ENCODE measurements around the gene EVL.
"Not testable (repeated sequence)": the region's sequence is repeated elsewhere in the genome, so short reads cannot be mapped to it uniquely, and the experiment has no call there.

The EVL gene, protein sequence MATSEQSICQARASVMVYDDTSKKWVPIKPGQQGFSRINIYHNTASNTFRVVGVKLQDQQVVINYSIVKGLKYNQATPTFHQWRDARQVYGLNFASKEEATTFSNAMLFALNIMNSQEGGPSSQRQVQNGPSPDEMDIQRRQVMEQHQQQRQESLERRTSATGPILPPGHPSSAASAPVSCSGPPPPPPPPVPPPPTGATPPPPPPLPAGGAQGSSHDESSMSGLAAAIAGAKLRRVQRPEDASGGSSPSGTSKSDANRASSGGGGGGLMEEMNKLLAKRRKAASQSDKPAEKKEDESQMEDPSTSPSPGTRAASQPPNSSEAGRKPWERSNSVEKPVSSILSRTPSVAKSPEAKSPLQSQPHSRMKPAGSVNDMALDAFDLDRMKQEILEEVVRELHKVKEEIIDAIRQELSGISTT

DNA sequence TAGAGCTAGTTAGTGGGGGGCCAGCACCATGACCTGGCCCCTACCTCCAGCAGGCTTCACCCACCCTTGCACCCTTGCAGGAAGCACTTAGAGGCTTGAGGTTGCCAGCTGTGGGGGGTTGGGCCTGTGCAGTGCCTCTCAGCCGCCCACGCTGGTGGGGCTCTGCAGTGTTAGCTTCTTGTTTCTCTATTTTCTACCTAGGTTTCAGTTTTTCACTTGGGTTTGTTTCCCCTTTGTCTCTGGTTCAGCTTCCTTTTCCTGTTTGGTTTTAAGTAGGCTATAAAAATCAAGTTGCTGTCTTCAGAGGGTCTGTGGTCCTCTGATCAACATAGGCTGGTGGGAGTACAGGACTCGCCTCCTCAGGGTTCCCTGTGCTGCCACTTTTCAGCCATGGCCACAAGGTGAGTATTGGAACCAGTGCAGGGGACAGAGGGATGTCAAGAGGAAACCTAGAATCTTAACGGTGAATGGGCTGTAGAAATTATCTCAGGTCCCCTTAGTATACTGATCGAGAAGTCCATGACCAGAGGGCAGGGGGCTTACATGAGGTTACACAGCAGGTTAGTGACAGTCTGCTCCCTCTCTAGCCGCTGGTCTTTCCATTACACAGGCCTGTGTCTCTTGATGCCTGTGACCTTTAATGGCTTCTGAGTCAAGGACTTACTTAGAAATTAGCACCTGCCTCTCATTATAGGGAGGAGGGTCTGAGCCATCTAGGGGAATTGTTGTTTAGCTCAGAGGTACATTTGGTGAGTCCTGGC lies at the start of gene EVL:
Gene EVL, plus strand, starts transcription at position 312 of the 761 bp plus-strand sequence. Its CDS starts 79 bp downstream, at position 391.
- DNase-seq (ENCODE audit: low spot score): no peak

GRCh38 chr14:100017553-100017952 lies 47.7 kb upstream of the EVL start:
- no peak for DNase-seq (ENCODE audit: low spot score)

- DNase-seq (ENCODE audit: low spot score): no peak
These were observed 47.2 kb upstream of the EVL start for GRCh38 chr14:100018054-100018453.

- DNase-seq (ENCODE audit: low spot score): no peak
These were observed 46.7 kb upstream of the EVL start for GRCh38 chr14:100018482-100018881.

- DNase-seq (ENCODE audit: low spot score): no peak
These were observed 46.0 kb upstream of the EVL start for GRCh38 chr14:100019156-100019744.

- no peak for DNase-seq (ENCODE audit: low spot score)
These were observed 44.6 kb upstream of the EVL start for GRCh38 chr14:100020629-100021028.

DNA sequence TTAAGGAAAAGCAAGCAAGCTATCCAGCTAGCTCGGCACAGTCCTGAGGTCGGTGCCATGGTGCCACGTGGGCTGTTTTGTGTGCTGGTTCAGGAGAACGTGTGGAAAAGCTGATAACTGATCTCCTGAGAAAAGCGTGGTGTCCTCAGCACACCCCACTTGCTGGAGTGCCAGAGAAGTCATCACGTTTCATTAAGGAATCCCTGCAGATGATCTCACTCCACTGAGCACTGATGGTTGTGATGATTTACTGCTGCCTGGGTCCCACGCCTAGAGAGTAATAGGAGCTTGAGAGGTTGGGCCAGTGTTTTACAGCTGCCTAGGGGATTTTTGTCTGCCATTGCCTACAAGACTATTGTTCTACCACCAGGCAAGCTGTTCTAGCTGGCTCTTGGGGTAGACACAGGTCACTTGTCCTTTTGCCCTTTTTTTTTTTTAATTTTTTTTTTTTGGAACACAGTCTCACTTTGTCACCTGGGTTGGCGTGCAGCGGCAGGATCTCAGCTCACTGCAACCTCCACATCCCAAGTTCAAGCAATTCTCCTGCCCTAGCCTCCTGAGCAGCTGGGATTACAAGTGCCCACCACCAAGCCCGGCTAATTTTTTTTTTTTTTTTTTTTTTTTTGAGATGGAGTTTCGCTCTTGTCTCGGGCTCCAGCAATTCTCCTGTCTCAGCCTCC lies 42.3 kb upstream of the EVL start:
- no peak for DNase-seq (ENCODE audit: low spot score)

GRCh38 chr14:100025111-100025510 lies 40.1 kb upstream of the EVL start:
- DNase-seq (ENCODE audit: low spot score): peak; percentile 11

DNA sequence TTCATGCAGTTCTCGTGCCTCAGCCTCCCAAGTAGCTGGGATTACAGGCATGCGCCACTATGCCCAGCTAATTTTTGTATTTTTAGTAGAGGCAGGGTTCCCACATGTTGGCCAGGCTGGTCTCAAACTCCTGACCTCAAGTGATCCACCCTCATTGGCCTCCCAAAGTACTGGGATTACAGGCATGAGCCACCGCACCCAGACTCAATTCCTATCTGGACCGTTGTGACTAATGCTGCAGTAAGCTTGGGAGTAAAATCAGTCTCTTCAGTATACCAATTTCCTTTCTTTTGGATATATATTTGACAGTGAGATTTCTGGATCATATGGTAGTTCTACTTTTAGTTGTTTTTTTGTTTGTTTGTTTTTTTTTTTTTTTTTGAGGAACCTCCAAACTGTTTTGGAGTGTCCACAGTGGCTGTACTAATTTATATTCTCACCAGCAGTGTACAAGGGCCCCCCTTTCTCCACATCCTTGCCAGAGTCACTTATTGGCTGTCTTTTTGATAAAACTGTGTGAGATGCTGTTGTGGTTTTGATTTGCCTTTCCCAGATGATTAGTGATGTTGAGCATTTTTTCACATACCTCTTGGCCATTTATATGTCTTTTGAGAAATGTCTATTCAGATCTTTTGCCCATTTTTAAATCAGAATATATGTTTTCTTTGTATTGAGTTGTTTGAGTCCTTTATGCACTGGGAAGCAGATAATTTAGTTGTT lies 37.3 kb upstream of the EVL start:
- no peak for DNase-seq (ENCODE audit: low spot score)

GRCh38 chr14:100028990-100029677 lies 36.1 kb upstream of the EVL start:
- DNase-seq (ENCODE audit: low spot score): no peak

GRCh38 chr14:100030006-100030405 lies 35.2 kb upstream of the EVL start:
- not testable (repeated sequence) for DNase-seq (ENCODE audit: low spot score)

GRCh38 chr14:100030452-100031153 lies 34.6 kb upstream of the EVL start:
- no peak for DNase-seq (ENCODE audit: low spot score)

DNA sequence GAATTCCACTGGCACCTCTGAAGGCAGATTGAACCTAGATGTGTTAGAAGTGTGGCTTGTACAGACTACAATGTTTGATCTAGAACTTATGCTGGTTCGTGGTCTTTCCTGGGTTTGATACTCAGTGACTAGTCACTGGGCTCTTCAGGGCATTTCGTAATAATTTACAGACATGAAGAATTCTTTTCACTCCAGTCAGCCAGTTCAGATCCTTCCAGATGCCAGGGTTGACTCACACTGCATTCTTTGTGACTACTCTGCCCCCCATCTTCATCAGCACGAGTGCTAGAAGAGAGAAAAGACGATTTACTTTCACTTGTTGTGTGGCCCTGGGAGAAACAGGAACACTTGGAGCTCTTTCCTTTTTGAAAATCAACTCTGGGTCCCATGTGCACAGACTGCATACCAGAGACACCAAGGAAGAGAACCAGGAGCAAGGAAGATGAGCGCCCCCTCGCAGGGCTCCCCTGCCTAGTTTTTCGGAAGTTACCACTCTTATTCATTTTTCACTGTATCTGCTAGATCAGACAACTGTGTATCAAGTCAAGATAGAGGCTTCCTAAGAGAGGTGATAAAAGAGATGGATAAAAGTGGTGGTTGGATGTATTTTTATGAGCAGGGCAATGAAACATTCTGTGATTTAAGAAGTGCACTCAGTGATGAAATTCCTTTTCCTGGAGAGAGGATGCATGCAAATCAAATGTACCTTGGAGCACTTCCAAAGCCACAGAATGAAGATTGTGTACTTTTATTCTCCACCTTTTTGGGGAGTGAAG lies 33.5 kb upstream of the EVL start:
- no peak for DNase-seq (ENCODE audit: low spot score)

GRCh38 chr14:100032738-100033137 lies 32.5 kb upstream of the EVL start:
- DNase-seq (ENCODE audit: low spot score): no peak

DNA sequence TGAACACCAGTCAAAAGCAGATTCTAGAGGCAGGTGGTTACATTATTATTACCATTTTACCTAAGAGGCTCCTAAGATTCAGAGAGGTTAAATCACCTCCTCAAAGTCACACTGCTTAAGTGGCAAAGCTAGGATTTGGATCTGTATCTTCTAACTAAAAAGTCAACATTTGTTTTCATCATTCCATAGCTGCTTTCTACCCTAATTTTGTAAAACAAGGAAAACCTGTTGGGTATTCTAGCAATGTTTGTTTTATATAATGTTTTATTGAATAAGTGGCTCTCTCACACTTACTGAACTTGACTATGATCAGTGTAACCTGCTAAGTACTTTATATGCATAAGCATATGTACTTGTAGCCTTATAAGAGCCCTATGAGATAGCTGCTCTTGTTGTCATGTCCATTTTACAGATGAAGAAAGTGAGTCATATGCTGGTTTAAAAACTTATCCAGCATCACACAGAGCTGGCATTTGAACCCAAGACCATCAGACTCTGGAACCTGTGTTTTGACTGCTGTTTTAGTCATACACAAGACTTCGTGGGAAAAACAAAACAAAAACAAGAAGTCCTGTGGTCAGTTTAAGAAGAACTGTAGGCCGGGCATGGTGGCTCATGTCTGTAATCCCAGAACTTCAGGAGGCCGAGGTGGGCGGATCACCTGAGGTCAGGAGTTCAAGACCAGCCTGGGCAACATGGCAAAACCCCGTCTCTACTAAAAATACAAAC lies 31.7 kb upstream of the EVL start:
- no peak for DNase-seq (ENCODE audit: low spot score)

- DNase-seq (ENCODE audit: low spot score): no peak
These were observed 30.8 kb upstream of the EVL start for GRCh38 chr14:100034468-100034867.

DNA sequence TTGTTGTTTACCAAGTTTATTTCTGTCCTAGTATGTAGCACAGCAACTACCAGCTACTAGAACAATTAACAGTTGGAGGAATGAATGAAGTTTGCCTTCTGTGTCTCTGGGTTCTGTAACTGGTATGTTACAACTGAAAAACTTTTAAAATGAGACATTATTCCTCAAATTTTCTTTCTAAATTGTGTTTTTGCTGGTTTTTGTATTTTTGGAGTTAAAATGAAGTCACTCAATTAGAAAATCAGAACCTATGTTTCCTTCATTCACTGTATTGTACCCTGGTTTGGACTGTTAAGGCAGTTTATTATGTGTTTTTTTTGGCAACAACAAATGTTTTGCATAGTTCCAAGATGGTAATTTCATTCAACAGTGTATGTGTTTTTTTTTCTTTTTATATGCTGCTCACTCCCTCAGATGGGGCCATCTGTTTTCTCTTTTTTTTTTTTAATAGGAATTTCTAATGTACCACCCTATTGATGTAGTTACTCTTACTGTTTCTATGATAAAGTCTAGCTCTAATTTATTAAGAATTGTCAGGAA lies 30.2 kb upstream of the EVL start:
- no peak for DNase-seq (ENCODE audit: low spot score)

- DNase-seq (ENCODE audit: low spot score): no peak
These were observed 29.5 kb upstream of the EVL start for GRCh38 chr14:100035700-100036099.

DNA sequence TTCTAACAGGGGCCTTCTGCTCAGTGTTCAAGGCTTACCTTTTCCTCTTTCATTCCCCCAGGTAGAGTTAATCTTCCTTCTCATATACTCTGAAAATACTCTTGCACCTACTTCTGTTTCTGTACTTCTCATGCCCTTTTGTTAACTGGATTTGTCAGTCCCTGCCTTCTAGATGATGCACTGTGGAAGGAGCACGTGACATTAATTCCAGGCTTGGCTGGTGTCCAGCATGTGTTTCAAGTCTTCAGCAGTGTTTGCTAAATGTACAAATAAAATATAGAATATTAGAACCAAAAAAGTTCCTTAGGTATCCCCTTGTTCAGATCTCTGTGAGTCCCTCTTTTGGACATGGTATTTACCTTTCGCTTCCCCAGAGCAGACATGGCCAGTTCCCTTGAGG lies 27.9 kb upstream of the EVL start:
- no peak for DNase-seq (ENCODE audit: low spot score)

Measured in hematopoietic multipotent progenitor cell treated with erythropoietin and hydrocortisone succinate and interleukin-3 and kit ligand, for 15 days (in vitro differentiated cells).